Left renal pelvis (tissue), 4 donors: ENCODE measurements around the gene TMPRSS11A. TPM values are rescaled to one million over a fixed set of nuclear protein-coding genes. Genes with fewer than 3 reads are reported as not detected.

Experiments
- DNase-seq, 4 donors: peaks; one replicate each; pipeline ENCODE4 v3.0.0-alpha.2; 2013; ENCODE audit warnings: low read depth in 4 of 4, low spot score in 3 of 4
- polyA plus RNA-seq, 4 donors: library from polyadenylated mRNA; unstranded; fragments of 120-200 nt; gene quantifications; one replicate each; pipeline ENCODE4 v1.2.1, GENCODE V29; 2013; ENCODE audit not compliant: insufficient read length in 4 of 4

The TMPRSS11A gene
- polyA plus RNA-seq, 4 donors, result 0.12 TPM; not detected in 3

DNA sequence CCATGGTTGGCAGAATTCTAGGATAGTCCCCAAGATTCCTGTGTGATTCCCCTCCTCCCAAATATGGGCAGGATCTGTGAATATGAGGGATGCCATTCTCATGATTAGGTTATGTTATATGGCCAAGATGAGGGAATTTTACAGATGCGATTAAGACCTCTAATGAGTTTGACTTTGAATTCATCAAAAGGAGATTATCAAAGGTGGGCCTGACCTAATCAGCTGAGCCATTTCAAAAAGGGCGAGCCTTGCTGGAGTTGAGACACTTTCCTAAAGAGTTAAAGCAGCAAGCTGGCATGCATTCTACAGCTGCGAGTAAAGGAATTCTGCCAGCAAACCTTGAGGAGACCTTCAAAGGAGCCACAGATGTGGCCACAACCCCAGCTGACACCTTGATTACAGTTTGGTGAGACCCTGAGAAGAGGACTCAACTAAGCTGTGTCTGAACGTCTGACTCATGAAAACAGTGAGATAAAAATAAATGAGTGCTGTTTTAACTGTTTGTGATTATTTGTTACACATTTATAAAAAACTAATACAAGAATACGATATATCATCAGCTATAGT lies 47.8 kb downstream of the TMPRSS11A start:
- DNase-seq, result no peak

- DNase-seq, result no peak
These were observed 51.2 kb downstream of the TMPRSS11A start for GRCh38 chr4:67912080-67912479.

- no peak for DNase-seq
These were observed 51.7 kb downstream of the TMPRSS11A start for GRCh38 chr4:67911638-67912037.

GRCh38 chr4:67911141-67911540 lies 52.2 kb downstream of the TMPRSS11A start:
- DNase-seq, result no peak

- DNase-seq, result no peak
These were observed 52.7 kb downstream of the TMPRSS11A start for GRCh38 chr4:67910585-67910905.

DNA sequence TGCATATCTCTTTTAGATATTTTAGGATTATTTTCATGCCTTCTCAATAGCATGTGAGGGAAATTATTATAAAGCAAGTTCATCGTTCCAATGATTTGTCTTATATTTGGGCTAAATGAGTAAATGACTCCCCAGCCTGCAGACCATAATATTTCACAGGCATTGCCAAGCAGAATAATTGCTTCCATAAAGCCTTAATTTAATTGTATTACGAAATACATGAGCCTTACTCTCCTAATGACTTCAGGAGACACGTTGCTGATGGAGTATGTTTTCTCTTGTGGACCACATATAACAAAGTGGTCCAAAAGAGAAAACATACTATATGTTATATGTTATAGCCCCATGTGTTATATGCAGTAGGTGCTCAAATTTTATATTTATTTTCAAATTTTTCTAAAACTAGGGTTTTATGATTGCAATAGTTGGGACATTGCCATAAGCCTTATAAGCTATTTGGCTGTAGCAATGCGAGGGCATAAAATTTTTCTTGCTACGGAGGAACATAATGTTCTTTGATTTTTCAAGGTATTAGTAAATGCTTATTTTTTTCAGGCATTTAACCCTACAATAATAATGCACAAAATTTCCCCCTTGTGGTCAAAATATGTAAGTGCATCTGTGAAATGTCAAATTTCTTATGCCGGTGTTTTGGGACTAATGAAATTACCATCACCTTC lies 53.2 kb downstream of the TMPRSS11A start:
- no peak for DNase-seq

DNA sequence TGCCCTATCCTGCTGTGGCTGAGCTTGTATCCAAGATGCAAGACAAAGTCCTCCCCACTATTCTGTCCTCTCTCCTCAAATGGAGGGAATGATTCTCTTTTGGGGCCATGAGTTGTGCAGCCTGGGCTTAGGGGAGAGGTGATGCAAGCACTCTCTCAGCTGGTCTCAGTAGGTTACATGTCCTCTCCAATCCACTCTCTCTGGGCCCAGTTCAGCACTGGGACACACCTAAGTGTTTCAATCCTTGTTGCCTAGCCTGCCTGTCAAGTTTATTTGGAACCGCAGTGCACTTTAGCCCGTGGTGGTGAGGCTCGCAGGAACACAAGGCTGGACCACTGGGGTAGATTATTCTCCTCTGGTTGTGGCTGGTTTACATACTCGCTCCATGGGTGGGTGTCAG lies 55.6 kb downstream of the TMPRSS11A start:
- DNase-seq, result no peak

DNA sequence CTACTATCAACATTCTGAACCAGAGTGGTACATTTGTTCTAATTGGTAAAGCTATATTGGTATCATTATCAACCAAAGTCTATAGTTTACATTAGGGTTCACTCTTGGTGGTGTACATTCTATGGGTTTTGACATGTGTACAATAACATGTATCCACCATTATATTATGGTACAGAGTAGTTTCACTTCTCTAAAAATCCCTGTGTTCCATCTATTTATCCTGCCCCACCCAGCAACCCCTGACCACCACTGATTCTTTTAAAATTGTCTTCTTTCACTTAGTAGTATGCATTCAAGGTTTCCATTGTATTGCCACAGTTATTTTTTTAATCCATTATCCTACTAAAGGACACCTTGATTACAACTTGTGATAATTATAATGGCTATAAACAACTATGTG lies 64.2 kb downstream of the TMPRSS11A start:
- DNase-seq, result no peak

DNA sequence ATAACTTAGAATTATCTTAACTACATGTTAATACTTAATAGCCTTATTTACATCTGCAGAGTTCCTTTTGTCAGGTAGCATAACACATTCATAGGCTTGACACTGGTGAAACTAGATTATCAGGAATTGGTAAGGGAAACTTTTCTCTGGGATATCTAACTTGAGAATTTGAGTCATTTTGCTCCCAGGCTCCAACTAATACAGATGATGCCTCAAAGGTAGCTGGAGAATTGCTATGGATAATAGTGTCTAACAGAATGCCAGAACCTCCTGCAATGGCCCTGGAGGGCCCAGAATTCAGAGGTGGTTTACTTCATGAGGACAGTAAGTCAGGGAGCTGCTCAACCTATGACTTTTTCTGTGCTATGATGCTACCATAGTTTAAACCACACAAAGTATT lies 65.6 kb downstream of the TMPRSS11A start:
- DNase-seq, result no peak

DNA sequence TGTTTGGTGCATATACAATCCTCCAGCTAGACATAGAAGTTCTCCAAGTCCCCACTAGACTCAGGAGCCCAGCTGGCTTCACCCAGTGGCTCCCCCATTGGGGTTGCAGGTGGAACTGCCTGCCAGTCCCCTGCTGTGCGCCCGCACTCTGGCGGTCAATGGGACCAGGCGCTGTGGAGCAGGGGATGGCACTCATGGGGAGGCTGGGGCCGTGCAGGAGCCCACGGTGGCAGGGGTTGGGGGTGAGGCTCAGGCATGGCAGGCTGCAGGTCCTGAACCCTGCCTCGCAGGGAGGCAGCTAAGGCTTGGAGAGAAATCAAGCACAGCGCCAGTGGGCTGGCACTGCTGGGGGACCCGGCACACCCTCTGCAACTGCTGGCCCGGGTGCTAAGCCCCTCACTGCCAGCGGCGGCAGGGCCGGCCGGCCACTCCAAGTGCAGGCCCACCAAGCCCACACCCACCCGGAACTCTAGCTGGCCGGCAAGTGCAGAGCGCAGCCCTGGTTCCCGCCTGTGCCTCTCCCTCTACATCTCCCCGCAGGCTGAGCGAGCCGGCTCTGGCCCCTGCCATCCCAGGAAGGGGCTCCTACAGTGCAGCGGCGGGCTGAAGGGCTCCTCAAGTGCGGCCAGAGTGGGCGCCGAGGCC lies 66.8 kb downstream of the TMPRSS11A start:
- no peak for DNase-seq

DNA sequence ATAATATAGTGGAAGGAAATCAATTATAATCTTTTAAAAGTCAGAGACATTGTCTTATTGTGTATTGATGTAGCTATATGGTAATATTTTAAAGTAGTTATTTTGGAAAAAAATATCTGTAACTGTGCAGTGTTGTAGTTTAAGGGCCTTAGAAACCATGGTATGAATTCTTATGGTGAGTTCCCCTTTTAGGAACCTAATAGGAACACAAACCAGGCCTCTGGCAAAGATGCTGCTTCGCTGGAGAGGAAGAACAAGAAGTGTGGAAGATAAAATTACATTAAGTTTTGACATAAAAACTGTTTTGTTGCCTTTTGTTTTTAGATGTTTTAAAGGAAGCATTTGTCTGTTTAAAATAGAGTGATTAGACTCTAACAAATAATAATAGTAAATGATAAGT lies 68.6 kb downstream of the TMPRSS11A start:
- no peak for DNase-seq

DNA sequence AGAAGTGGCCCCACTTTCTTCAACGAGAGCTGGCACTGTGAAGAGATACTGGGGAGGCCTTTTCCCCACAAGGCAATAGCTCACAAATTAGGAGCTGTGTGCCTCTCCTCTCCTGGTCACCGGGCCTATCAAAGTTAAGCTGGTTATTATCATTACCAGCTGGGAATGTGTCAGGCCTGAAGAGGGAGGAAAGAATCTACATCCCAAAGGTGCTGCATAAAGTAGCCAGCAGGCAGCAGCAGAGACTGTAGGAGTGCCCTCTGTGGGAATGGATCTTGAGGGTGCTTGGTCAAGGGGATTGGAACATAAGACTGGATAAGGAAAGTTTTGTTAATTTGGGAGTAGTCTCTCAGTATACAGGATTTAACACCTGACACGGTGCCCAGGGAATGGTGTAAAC lies 70.4 kb downstream of the TMPRSS11A start:
- DNase-seq, result no peak

GRCh38 chr4:67892253-67892652 lies 71.0 kb downstream of the TMPRSS11A start:
- no peak for DNase-seq

GRCh38 chr4:67891645-67892044 lies 71.6 kb downstream of the TMPRSS11A start:
- no peak for DNase-seq

GRCh38 chr4:67886281-67886680 lies 77.0 kb downstream of the TMPRSS11A start:
- DNase-seq, result no peak

- no peak for DNase-seq
These were observed 77.5 kb downstream of the TMPRSS11A start for GRCh38 chr4:67885762-67886161.

DNA sequence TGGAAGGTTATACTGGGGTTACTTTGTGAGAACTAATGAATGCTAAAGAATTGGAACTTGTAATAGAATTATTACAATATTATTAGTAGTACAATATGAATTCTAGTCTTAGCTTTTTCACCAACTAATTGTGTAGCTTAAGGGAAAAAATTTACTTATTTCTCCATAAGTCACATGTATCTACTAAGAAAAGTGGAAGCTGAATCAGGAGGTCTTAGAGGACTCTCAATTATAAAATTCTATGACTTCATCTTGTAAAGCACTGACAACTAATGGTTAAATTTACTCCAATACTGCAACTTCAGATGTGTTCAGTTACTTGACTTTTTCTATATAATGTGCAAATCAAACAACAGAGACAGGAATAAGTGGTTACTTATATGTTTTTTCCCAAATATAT lies 78.6 kb downstream of the TMPRSS11A start:
- no peak for DNase-seq

GRCh38 chr4:67883902-67884301 lies 79.4 kb downstream of the TMPRSS11A start, which contains the start of gene TMPRSS11D:
TSS of gene TMPRSS11D (minus strand) at chr4:67884002. CDS start at chr4:67883933, 69 bp downstream.
- DNase-seq, result no peak

DNA sequence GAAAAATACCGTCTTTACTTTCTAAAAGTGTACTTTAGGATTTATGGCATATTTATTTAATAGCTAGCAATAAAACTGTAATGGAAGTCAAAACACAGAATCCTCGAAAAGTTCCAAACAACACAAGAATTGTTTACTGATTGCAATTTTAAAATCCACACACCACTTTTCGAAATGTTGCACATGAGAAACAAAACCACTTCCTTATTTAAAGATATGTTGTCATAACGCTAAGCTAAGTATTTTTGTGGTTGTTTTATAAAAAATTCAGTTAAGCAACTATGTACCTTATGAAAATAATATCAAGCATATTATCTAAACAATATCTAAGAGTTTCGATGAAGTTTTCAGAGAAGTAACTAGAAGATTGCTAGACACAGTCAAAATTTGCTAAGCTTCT lies 79.8 kb downstream of the TMPRSS11A start:
- no peak for DNase-seq

GRCh38 chr4:67880866-67881610 lies 82.3 kb downstream of the TMPRSS11A start:
- no peak for DNase-seq

DNA sequence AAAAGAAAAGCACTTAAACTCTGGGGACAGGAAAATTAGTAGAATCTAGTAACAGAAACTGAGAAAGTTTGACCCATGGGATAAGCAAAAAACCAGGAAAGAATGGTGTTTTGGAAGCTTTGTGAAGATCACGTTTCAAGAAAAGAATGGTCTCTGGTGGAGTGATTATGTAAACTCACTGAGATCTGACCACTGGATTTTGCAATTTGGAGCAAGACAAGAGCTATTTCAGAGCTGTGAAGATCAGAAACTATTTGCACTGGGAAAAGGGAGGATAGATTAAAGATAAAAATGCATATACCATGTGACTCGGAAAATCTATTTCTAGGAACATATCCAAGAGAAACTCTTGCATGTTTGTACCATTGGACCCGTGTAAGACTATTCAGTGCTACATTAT lies 83.8 kb downstream of the TMPRSS11A start:
- DNase-seq, result no peak

DNA sequence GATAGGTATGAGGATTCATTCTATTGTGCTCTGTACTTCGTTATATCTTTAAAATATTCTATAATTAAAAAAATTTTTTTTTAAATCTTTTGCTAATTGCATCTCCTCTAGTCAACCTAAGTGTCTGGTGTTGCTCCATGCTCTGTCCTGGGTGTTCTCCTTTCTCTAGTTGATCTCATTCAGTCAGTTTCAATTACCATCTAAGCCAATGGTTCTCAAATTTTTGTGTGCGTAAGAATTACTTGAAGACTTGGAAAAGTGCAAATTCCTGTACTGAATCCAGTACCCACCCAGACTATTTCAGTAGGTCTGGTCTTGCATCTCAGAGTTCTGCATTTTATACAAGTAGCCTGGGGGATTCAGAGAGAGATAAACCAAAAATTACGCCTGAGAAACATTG lies 86.2 kb downstream of the TMPRSS11A start:
- DNase-seq, result no peak
